ENCODE results near the gene OR52B6. TPM values are rescaled to one million over a fixed set of nuclear protein-coding genes. Genes with fewer than 3 reads are reported as not detected.

OR52B6 gene
- total and polyA plus RNA-seq, 10 donors: not detected

- intact Hi-C loops (cut with DNase I; ENCODE audit: low total_unique reads): no loop called here
- no peaks in the 10 kb centered on the region for H3K36me3 ChIP-seq
Measured at GRCh38 chr11:5550440-5551095, 30.1 kb upstream of the OR52B6 start.

DNA sequence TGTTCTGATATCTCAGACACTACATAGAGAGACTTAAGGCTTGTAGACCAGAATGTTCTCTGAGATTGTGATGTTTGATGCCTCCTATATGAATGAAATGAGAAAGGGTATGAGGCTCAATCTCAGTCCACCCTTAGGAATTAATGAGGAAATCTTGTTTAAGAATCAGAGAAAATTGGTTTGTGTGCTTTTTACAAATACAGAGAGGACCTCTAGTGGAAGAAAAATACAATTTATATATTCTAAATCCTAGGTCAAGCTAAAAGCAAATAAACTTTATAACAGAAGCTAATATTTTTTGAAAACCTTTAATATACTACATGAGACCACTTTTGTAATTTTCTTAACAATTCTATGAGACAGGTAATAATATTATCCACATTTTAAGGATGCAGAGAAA lies 27.3 kb upstream of the OR52B6 start:
- no peaks in the 10 kb centered on the region for H3K36me3 ChIP-seq
- intact Hi-C loops (cut with DNase I; ENCODE audit: low total_unique reads): no loop called here
- H3K9me3 ChIP-seq: no peaks in the 10 kb centered on the region
- H3K27me3 ChIP-seq (replicated peaks in 1 of 7): no peaks in the 10 kb centered on the region
- no peak for TF ChIP-seq CTCF (IDR thresholded peaks at IDR 0.05 in 8 of 11, conservative IDR thresholded peaks at IDR 0.05 in 3 of 11)
- no peak for TF ChIP-seq POLR2A (IDR thresholded peaks at IDR 0.05)
- TF ChIP-seq POLR2AphosphoS5 (IDR thresholded peaks at IDR 0.05): no peak
- no peak overlapping the region for H3K4me3 ChIP-seq
- H3K4me1 ChIP-seq: no peaks in the 10 kb centered on the region
- no peak for DNase-seq
- no peak overlapping the region for H3K27ac ChIP-seq

More at GRCh38 chr11:5550440-5551095, 30.1 kb upstream of the OR52B6 start:
- Histone ChIP-seq H3K4me1 (no peaks in the 10 kb centered on the region), H3K27me3 (replicated peaks in 1 of 7) (no peaks in the 10 kb centered on the region), H3K27ac (no peak overlapping the region), H3K9me3 (no peaks in the 10 kb centered on the region), H3K4me3 (no peak overlapping the region)
- 61 to 84% (median 68%) methylated on average over 5 of the region's 5 CpGs for WGBS, 5 donors
- no peak for TF ChIP-seq POLR2A (IDR thresholded peaks at IDR 0.05)
- TF ChIP-seq CTCF (IDR thresholded peaks at IDR 0.05 in 8 of 11, conservative IDR thresholded peaks at IDR 0.05 in 3 of 11): no peak
- no peak for TF ChIP-seq POLR2AphosphoS5 (IDR thresholded peaks at IDR 0.05)
- DNase-seq: no peak

- Histone ChIP-seq H3K27me3 (replicated peaks in 1 of 7) (no peaks in the 10 kb centered on the region), H3K4me3 (no peak overlapping the region), H3K36me3 (no peaks in the 10 kb centered on the region), H3K9me3 (no peaks in the 10 kb centered on the region), H3K4me1 (no peaks in the 10 kb centered on the region), H3K27ac (no peak overlapping the region)
- WGBS, 5 donors: 57 to 74% (median 64%) methylated on average over 3 of the region's 3 CpGs
- intact Hi-C loops (cut with DNase I; ENCODE audit: low total_unique reads): no loop called here
- TF ChIP-seq POLR2A (IDR thresholded peaks at IDR 0.05) (no peak), POLR2AphosphoS5 (IDR thresholded peaks at IDR 0.05) (no peak), CTCF (IDR thresholded peaks at IDR 0.05 in 8 of 11, conservative IDR thresholded peaks at IDR 0.05 in 3 of 11) (no peak)
- no peak for DNase-seq
Measured at GRCh38 chr11:5556596-5557188, 24.0 kb upstream of the OR52B6 start.

DNA sequence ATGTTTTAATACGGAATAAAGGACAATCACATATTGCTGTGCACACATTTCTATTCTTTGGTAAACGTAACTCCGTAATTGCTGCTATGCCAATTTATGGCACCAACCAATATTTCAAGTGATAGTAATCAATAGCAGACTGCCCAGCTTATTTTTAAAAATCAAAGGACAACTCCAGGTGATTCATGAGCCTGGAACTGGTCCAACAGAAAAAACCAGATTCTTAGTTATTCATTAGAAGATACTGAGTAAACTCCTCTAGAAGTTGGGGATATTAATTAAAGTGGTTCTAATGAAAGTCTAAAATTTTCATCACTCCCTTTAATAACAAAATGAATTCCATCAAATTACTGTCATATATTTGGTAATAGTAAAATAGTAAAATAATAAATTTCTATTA lies 22.9 kb upstream of the OR52B6 start:
- TF ChIP-seq POLR2A (IDR thresholded peaks at IDR 0.05) (no peak), POLR2AphosphoS5 (IDR thresholded peaks at IDR 0.05) (no peak), CTCF (IDR thresholded peaks at IDR 0.05 in 8 of 11, conservative IDR thresholded peaks at IDR 0.05 in 3 of 11) (no peak)
- no peak for DNase-seq
- H3K27ac ChIP-seq: no peak overlapping the region
- H3K4me1 ChIP-seq: no peaks in the 10 kb centered on the region
- intact Hi-C loops (cut with DNase I; ENCODE audit: low total_unique reads): no loop called here
- WGBS, 5 donors: 33 to 93% (median 62%) methylated on average over 3 of the region's 3 CpGs
- H3K9me3 ChIP-seq: no peaks in the 10 kb centered on the region
- H3K4me3 ChIP-seq: no peak overlapping the region
- H3K36me3 ChIP-seq: no peaks in the 10 kb centered on the region
- H3K27me3 ChIP-seq (replicated peaks in 1 of 7): no peaks in the 10 kb centered on the region
